Measurements from ENCODE around the gene ENG.

The ENG gene

GRCh38 chr9:127812011-127812410, 42.4 kb downstream of the ENG start:
- DNase-seq = no peak

- no peak for DNase-seq
These were observed 43.9 kb downstream of the ENG start for GRCh38 chr9:127810378-127811187.

GRCh38 chr9:127809540-127810377, 44.7 kb downstream of the ENG start:
- no peak for DNase-seq

- no peak for DNase-seq
These were observed 45.4 kb downstream of the ENG start for GRCh38 chr9:127809002-127809539.

- DNase-seq = no peak
These were observed 46.0 kb downstream of the ENG start for GRCh38 chr9:127808347-127809001.

GRCh38 chr9:127806871-127807270, 47.6 kb downstream of the ENG start:
- no peak for DNase-seq

GRCh38 chr9:127805620-127806019, 48.8 kb downstream of the ENG start:
- no peak for DNase-seq

- no peak for DNase-seq
These were observed 50.7 kb downstream of the ENG start for GRCh38 chr9:127803507-127804352.

- peak; percentile 83 for DNase-seq
These were observed 51.6 kb downstream of the ENG start, which contains the start of gene FPGS for GRCh38 chr9:127802576-127803443. FPGS (plus strand) TSS chr9:127802882; CDS start chr9:127802925, 43 bp downstream.

- DNase-seq = no peak
These were observed 52.4 kb downstream of the ENG start for GRCh38 chr9:127801955-127802575.

GRCh38 chr9:127796852-127797370, 57.5 kb downstream of the ENG start:
- peak; percentile 63 for DNase-seq

GRCh38 chr9:127796225-127796813, 58.1 kb downstream of the ENG start:
- DNase-seq = peak; percentile 76

- no peak for DNase-seq
These were observed 60.3 kb downstream of the ENG start for GRCh38 chr9:127794001-127794791.

GRCh38 chr9:127793093-127793708, 61.3 kb downstream of the ENG start:
- no peak for DNase-seq

- no peak for DNase-seq
These were observed 61.9 kb downstream of the ENG start for GRCh38 chr9:127792417-127793031.

- no peak for DNase-seq
These were observed 63.4 kb downstream of the ENG start for GRCh38 chr9:127791085-127791484.

- DNase-seq = no peak
These were observed 64.2 kb downstream of the ENG start for GRCh38 chr9:127790094-127790855.

Measured in NCI-H1092 treated with DMSO at 0.1 percent for 48 hours (cell line).